ENCODE results near the gene CDCP1.

Gene CDCP1

GRCh38 chr3:45183872-45184262 is 37.7 kb upstream of the CDCP1 start:
- H3K27me3 ChIP-seq (ENCODE audit: insufficient read depth, poor library complexity, severe bottlenecking): no peaks in the 10 kb centered on the region
- TF ChIP-seq CTCF (IDR thresholded peaks at IDR 0.05; ENCODE audit: poor library complexity, severe bottlenecking): no peak
- H3K4me3 ChIP-seq (ENCODE audit: severe bottlenecking): no peak overlapping the region
- no peaks in the 10 kb centered on the region for H3K36me3 ChIP-seq (ENCODE audit: low read depth)
- DNase-seq (ENCODE audit: low spot score) (no peak), ATAC-seq (ENCODE audit: low read depth) (no peak)
- H3K27ac ChIP-seq (ENCODE audit: poor library complexity, severe bottlenecking): peak overlapping the region; percentile 41
- H3K4me1 ChIP-seq (ENCODE audit: insufficient read depth, poor library complexity, severe bottlenecking): peaks cover 16% of the 10 kb centered on the region
- no peaks in the 10 kb centered on the region for H3K9me3 ChIP-seq (ENCODE audit: severe bottlenecking)

- TF ChIP-seq CTCF (IDR thresholded peaks at IDR 0.05; ENCODE audit: poor library complexity, severe bottlenecking): no peak
- Histone ChIP-seq H3K27me3 (ENCODE audit: insufficient read depth, poor library complexity, severe bottlenecking) (no peaks in the 10 kb centered on the region), H3K36me3 (ENCODE audit: low read depth) (no peaks in the 10 kb centered on the region), H3K4me1 (ENCODE audit: insufficient read depth, poor library complexity, severe bottlenecking) (peaks cover 20% of the 10 kb centered on the region), H3K4me3 (ENCODE audit: severe bottlenecking) (no peak overlapping the region), H3K27ac (ENCODE audit: poor library complexity, severe bottlenecking) (peak overlapping the region; percentile 41), H3K9me3 (ENCODE audit: severe bottlenecking) (no peaks in the 10 kb centered on the region)
- DNase-seq (ENCODE audit: low spot score) (peak; percentile 91), ATAC-seq (ENCODE audit: low read depth) (peak; percentile 98)
These were observed 37.0 kb upstream of the CDCP1 start for GRCh38 chr3:45182915-45183871.

- no peak overlapping the region for H3K27ac ChIP-seq (ENCODE audit: poor library complexity, severe bottlenecking)
- no peak for TF ChIP-seq CTCF (IDR thresholded peaks at IDR 0.05; ENCODE audit: poor library complexity, severe bottlenecking)
- ATAC-seq (ENCODE audit: low read depth) (no peak), DNase-seq (ENCODE audit: low spot score) (no peak)
- no peak overlapping the region for H3K4me3 ChIP-seq (ENCODE audit: severe bottlenecking)
- no peaks in the 10 kb centered on the region for H3K27me3 ChIP-seq (ENCODE audit: insufficient read depth, poor library complexity, severe bottlenecking)
- H3K9me3 ChIP-seq (ENCODE audit: severe bottlenecking): no peaks in the 10 kb centered on the region
- H3K4me1 ChIP-seq (ENCODE audit: insufficient read depth, poor library complexity, severe bottlenecking): peaks cover 17% of the 10 kb centered on the region
- no peaks in the 10 kb centered on the region for H3K36me3 ChIP-seq (ENCODE audit: low read depth)
These were observed 35.3 kb upstream of the CDCP1 start for GRCh38 chr3:45181496-45181895.

DNA sequence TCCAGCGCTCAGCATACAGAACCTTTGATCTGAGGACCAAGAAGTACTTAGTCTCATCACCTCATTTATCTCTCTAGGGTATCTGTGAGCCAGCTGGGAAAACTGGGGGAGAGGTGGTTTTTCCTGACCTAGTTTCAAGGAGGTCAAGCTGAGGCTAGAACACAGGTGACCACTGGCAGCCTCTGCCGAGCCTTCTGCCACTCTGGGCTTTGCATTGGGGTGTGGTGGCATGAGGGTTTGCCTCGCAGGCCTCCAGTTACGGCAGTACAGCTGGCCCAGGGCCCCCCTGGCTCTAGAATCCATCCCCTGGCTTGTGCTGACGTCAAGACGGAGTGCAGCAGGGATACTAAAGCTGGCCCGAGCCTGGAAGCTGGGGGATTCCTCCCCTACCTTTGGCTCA is 34.7 kb upstream of the CDCP1 start:
- Histone ChIP-seq H3K27ac (ENCODE audit: poor library complexity, severe bottlenecking) (no peak overlapping the region), H3K9me3 (ENCODE audit: severe bottlenecking) (no peaks in the 10 kb centered on the region), H3K4me1 (ENCODE audit: insufficient read depth, poor library complexity, severe bottlenecking) (peaks cover 17% of the 10 kb centered on the region), H3K36me3 (ENCODE audit: low read depth) (no peaks in the 10 kb centered on the region), H3K27me3 (ENCODE audit: insufficient read depth, poor library complexity, severe bottlenecking) (no peaks in the 10 kb centered on the region), H3K4me3 (ENCODE audit: severe bottlenecking) (no peak overlapping the region)
- ATAC-seq (ENCODE audit: low read depth): no peak
- no peak for TF ChIP-seq CTCF (IDR thresholded peaks at IDR 0.05; ENCODE audit: poor library complexity, severe bottlenecking)
- DNase-seq (ENCODE audit: low spot score): no peak

- no peak for TF ChIP-seq CTCF (IDR thresholded peaks at IDR 0.05; ENCODE audit: poor library complexity, severe bottlenecking)
- Histone ChIP-seq H3K4me1 (ENCODE audit: insufficient read depth, poor library complexity, severe bottlenecking) (peaks cover 17% of the 10 kb centered on the region), H3K4me3 (ENCODE audit: severe bottlenecking) (no peak overlapping the region), H3K27me3 (ENCODE audit: insufficient read depth, poor library complexity, severe bottlenecking) (no peaks in the 10 kb centered on the region), H3K9me3 (ENCODE audit: severe bottlenecking) (no peaks in the 10 kb centered on the region), H3K36me3 (ENCODE audit: low read depth) (no peaks in the 10 kb centered on the region), H3K27ac (ENCODE audit: poor library complexity, severe bottlenecking) (no peak overlapping the region)
- ATAC-seq (ENCODE audit: low read depth): no peak
- DNase-seq (ENCODE audit: low spot score): no peak
These were observed 33.9 kb upstream of the CDCP1 start for GRCh38 chr3:45180051-45180450.

Measured in RWPE2 (cell line).